OCI-LY1 (cell line): Measurements from ENCODE around the gene STXBP3.

Experiments used
- EZH2 ChIP-seq: fragments of 200-600 bp; sonication (generic), shearing (Covaris generic); IDR thresholded peaks from 2 replicates; pipeline ENCODE4 v1.8.0; 2017; ENCODE audit warnings: borderline replicate concordance, mixed run types, mild to moderate bottlenecking, antibody characterized with exemption, low read length, moderate library complexity, mixed read lengths
- TF ChIP-seq, protein P1 (sequence below): fragments of 200-600 bp; sonication (generic), shearing (Covaris generic); IDR thresholded peaks from 2 replicates; pipeline ENCODE4 v1.5.1; 2017; ENCODE audit warnings: mild to moderate bottlenecking, antibody characterized with exemption, low read length, moderate library complexity, mixed read lengths

DNA sequence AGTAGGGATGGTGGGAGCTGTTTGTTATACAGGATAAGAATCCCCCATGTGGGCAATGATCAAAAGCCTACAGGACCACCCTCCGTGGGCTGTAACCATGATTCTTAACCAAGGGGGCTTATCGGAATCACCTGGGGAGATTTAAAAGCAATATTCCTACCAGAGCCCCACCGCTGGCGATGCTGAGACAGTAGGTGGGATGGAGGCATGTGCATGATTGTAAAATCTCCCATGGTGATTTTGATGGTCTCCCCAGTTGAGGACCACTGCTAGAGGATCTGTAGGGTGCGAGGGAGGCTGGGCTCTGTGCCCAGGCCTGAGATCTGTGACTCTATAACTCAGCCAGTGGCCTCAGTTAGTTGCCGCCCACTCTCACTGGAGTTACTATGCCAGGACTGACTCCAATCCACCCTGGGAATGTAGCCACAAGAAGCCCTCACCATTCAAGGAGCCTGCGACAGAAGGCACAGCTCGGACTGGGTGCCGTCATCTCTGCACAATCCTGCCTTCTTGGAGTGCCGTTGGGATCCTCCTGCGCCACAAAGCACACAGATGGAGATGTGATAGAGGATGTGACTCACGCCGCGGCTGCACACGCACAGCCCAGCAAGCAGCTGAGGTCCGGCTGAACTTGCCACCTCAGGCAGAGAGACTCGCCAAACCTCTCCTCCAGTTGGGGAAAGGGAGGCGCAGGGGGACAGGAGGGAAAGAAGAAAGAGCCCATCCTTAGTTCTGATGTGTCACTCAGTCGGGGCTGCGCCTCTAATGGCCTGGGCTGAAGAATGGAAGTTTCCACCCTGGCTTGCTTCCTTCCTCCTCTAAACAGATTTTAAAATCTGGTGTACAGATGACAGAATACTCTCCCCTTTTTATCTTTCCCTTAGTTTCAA, 83.9 kb downstream of the STXBP3 start:
- TF ChIP-seq, protein P1, sequence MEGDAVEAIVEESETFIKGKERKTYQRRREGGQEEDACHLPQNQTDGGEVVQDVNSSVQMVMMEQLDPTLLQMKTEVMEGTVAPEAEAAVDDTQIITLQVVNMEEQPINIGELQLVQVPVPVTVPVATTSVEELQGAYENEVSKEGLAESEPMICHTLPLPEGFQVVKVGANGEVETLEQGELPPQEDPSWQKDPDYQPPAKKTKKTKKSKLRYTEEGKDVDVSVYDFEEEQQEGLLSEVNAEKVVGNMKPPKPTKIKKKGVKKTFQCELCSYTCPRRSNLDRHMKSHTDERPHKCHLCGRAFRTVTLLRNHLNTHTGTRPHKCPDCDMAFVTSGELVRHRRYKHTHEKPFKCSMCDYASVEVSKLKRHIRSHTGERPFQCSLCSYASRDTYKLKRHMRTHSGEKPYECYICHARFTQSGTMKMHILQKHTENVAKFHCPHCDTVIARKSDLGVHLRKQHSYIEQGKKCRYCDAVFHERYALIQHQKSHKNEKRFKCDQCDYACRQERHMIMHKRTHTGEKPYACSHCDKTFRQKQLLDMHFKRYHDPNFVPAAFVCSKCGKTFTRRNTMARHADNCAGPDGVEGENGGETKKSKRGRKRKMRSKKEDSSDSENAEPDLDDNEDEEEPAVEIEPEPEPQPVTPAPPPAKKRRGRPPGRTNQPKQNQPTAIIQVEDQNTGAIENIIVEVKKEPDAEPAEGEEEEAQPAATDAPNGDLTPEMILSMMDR, result no peak
- no peak for TF ChIP-seq EZH2
